ENCODE results near the gene LIF. TPM values are rescaled to one million over a fixed set of nuclear protein-coding genes. Genes with fewer than 3 reads are reported as not detected.

The LIF gene
- total RNA-seq, 1 experiment from 2014 or later: 75.4 TPM

GRCh38 chr22:30222321-30222720 lies 24.2 kb downstream of the LIF start:
- peaks cover 41 to 90% of the 10 kb centered on the region in 2 experiments for H3K4me1 ChIP-seq (ENCODE audit: control insufficient read depth in 1 of 2, insufficient read depth in 2 of 2, low read length in 2 of 2)
- no peak for DNase-seq (ENCODE audit: low read depth, low spot score)

More at GRCh38 chr22:30222321-30222720, 24.2 kb downstream of the LIF start:
- H2AFZ ChIP-seq (ENCODE audit: low read depth, low read length, poor library complexity, severe bottlenecking): no peak overlapping the region
- no peaks in the 10 kb centered on the region for H3K9me2 ChIP-seq (ENCODE audit: insufficient read depth)
- no peaks in the 10 kb centered on the region; a peak in 1 of 4 replicates for H3K9me3 ChIP-seq (ENCODE audit: control insufficient read depth in 1 of 2, insufficient read depth in 1 of 2, low read depth in 1 of 2, low read length in 2 of 2)
- H3K27ac ChIP-seq (ENCODE audit: low read depth, low read length): peak overlapping the region; percentile 92; the same call in 1 of the 2 replicates
- ChIA-PET CTCF (no interaction called here), POLR2A (interaction anchor here (6.3 kb wide), 1 partner anchor 11 kb away, joined by 43 read pairs; no protein-coding TSS in a partner anchor), RAD21 (ENCODE audit: low non-redundant PET in 1 of 2, low total read pairs in 2 of 2, uncharacterized antibody in 2 of 2, unreplicated experiment in 2 of 2) (interaction anchor here in 1 of 2 experiments (0.6 kb wide), 1 partner anchor 112 kb away, joined by 3 read pairs; no protein-coding TSS in a partner anchor)
- BruUV-seq (replicated peaks): no TSS peak
- no peaks in the 10 kb centered on the region for H3K27me3 ChIP-seq (ENCODE audit: insufficient read depth, low read length)
- H3K9ac ChIP-seq (ENCODE audit: low read length): no peak overlapping the region
- no peak for ATAC-seq
- intact Hi-C loops (cut with micrococcal nuclease): no loop called here
- TF ChIP-seq ZFX (IDR thresholded peaks at IDR 0.05) (no peak), EZH2 (IDR thresholded peaks at IDR 0.05) (no peak), CTCF (IDR thresholded peaks at IDR 0.05 in 2 of 3, conservative IDR thresholded peaks at IDR 0.05 in 1 of 3; ENCODE audit: borderline replicate concordance in 1 of 3, insufficient read depth in 1 of 3, low read depth in 2 of 3, low read length in 2 of 3) (no peak), SP1 (IDR thresholded peaks at IDR 0.05; ENCODE audit: low read depth) (no peak), SRF (IDR thresholded peaks at IDR 0.05; ENCODE audit: low read depth) (no peak), REST (IDR thresholded peaks at IDR 0.05; ENCODE audit: low read depth) (no peak), ZNF274 (IDR thresholded peaks at IDR 0.05; ENCODE audit: low read depth, low read length) (no peak), JUND (IDR thresholded peaks at IDR 0.05) (no peak), EZH2phosphoT487 (IDR thresholded peaks at IDR 0.05; ENCODE audit: borderline replicate concordance) (no peak), EGR1 (IDR thresholded peaks at IDR 0.05; ENCODE audit: low read depth) (no peak), RAD21 (IDR thresholded peaks at IDR 0.05; ENCODE audit: low read depth) (no peak), MAX (IDR thresholded peaks at IDR 0.05) (no peak), ZBTB33 (IDR thresholded peaks at IDR 0.05; ENCODE audit: extremely low read depth, insufficient replicate concordance, low read length) (no peak), SIN3A (IDR thresholded peaks at IDR 0.05; ENCODE audit: low read depth) (no peak), CEBPB (IDR thresholded peaks at IDR 0.05; ENCODE audit: low read depth) (no peak), TCF7L2 (IDR thresholded peaks at IDR 0.05; ENCODE audit: borderline replicate concordance, extremely low read depth, insufficient read depth, insufficient read length) (no peak), POLR2A (IDR thresholded peaks at IDR 0.05; ENCODE audit: borderline replicate concordance, extremely low read depth, insufficient read depth, insufficient read length) (no peak)
- TF ChIP-seq, protein P1, sequence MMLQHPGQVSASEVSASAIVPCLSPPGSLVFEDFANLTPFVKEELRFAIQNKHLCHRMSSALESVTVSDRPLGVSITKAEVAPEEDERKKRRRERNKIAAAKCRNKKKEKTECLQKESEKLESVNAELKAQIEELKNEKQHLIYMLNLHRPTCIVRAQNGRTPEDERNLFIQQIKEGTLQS (IDR thresholded peaks at IDR 0.05): no peak
- H4K20me1 ChIP-seq (ENCODE audit: insufficient read depth): no peaks in the 10 kb centered on the region
- no peak overlapping the region for H3K4me2 ChIP-seq (ENCODE audit: low read length)
- no peaks in the 10 kb centered on the region for H3K79me2 ChIP-seq (ENCODE audit: insufficient read depth, low read length)
- no peak overlapping the region for H3K4me3 ChIP-seq (replicated peaks in 1 of 2; ENCODE audit: low read depth in 1 of 2, low read length in 2 of 2)
- H3K36me3 ChIP-seq (ENCODE audit: control insufficient read depth in 1 of 2, insufficient read depth in 2 of 2, low read length in 2 of 2): no peaks in the 10 kb centered on the region
